ENCODE data around the gene COL5A1.

Gene COL5A1

GRCh38 chr9:134847752-134848432 lies 206.3 kb downstream of the COL5A1 start:
- TF ChIP-seq CTCF (IDR thresholded peaks at IDR 0.05; ENCODE audit: low read depth, low read length, missing control alignments): no peak
- no peak overlapping the region for H3K4me3 ChIP-seq (ENCODE audit: low read depth, low read length)
- in situ Hi-C loops (cut with HindIII; ENCODE audit: low sequenced_read_pairs): no loop called here
- no peak for DNase-seq (ENCODE audit: low read depth)

- no peak for TF ChIP-seq CTCF (IDR thresholded peaks at IDR 0.05; ENCODE audit: low read depth, low read length, missing control alignments)
- no peak for DNase-seq (ENCODE audit: low read depth)
- H3K4me3 ChIP-seq (ENCODE audit: low read depth, low read length): no peak overlapping the region
- in situ Hi-C loops (cut with HindIII; ENCODE audit: low sequenced_read_pairs): no loop called here
Observed at GRCh38 chr9:134848504-134848903, 206.9 kb downstream of the COL5A1 start.

- no peak overlapping the region for H3K4me3 ChIP-seq (ENCODE audit: low read depth, low read length)
- in situ Hi-C loops (cut with HindIII; ENCODE audit: low sequenced_read_pairs): no loop called here
- no peak for DNase-seq (ENCODE audit: low read depth)
Observed at GRCh38 chr9:134850611-134851010, 209.0 kb downstream of the COL5A1 start.

GRCh38 chr9:134851020-134851419 lies 209.4 kb downstream of the COL5A1 start:
- TF ChIP-seq CTCF (IDR thresholded peaks at IDR 0.05; ENCODE audit: low read depth, low read length, missing control alignments): no peak
- no peak for DNase-seq (ENCODE audit: low read depth)
- in situ Hi-C loops (cut with HindIII; ENCODE audit: low sequenced_read_pairs): no loop called here
- H3K4me3 ChIP-seq (ENCODE audit: low read depth, low read length): no peak overlapping the region

More at GRCh38 chr9:134850611-134851010, 209.0 kb downstream of the COL5A1 start:
- TF ChIP-seq CTCF (IDR thresholded peaks at IDR 0.05; ENCODE audit: low read depth, low read length, missing control alignments): no peak

GRCh38 chr9:134852906-134853654 lies 211.5 kb downstream of the COL5A1 start:
- no peak for TF ChIP-seq CTCF (IDR thresholded peaks at IDR 0.05; ENCODE audit: low read depth, low read length, missing control alignments)
- H3K4me3 ChIP-seq (ENCODE audit: low read depth, low read length): no peak overlapping the region
- in situ Hi-C loops (cut with HindIII; ENCODE audit: low sequenced_read_pairs): no loop called here
- DNase-seq (ENCODE audit: low read depth): no peak

- TF ChIP-seq CTCF (IDR thresholded peaks at IDR 0.05; ENCODE audit: low read depth, low read length, missing control alignments): no peak
Observed at GRCh38 chr9:134853893-134854292, 212.3 kb downstream of the COL5A1 start.

More at GRCh38 chr9:134853893-134854292, 212.3 kb downstream of the COL5A1 start:
- in situ Hi-C loops (cut with HindIII; ENCODE audit: low sequenced_read_pairs): no loop called here
- no peak for DNase-seq (ENCODE audit: low read depth)
- no peak overlapping the region for H3K4me3 ChIP-seq (ENCODE audit: low read depth, low read length)

All from astrocyte of the cerebellum (primary cell).